Keratinocyte (primary cell): Measurements from ENCODE around the gene WDR91. TPM values are rescaled to one million over a fixed set of nuclear protein-coding genes. Genes with fewer than 3 reads are reported as not detected.

ENCODE experiments used
- DNase-seq: peaks from one replicate; pipeline ENCODE4 v3.0.0-alpha.2; 2011; ENCODE audit warnings: low read depth, missing footprints, low spot score
- FAIRE-seq: peaks from 2 replicates; lab custom pipeline; 2011; peaks lifted over from hg19 to GRCh38; lab: Jason Lieb, UNC
- H2AFZ ChIP-seq: 2 replicates; pipeline ENCODE4 v1.6.0; 2012; ENCODE audit warnings: low read length, control low read depth, inconsistent platforms; ENCODE audit not compliant: control insufficient read depth
- H3K27ac ChIP-seq: 2 replicates; pipeline ENCODE4 v1.5.1; 2011; ENCODE audit warnings: low read length; ENCODE audit not compliant: control insufficient read depth, insufficient read depth
- H3K27me3 ChIP-seq: 3 replicates; pipeline ENCODE4 v1.6.0; 2011; ENCODE audit warnings: low read length; ENCODE audit not compliant: control insufficient read depth, insufficient read depth; ENCODE audit errors: extremely low read depth
- H3K36me3 ChIP-seq, 2 experiments: 2 replicates in 1 of 2; 3 replicates in 1 of 2; pipeline ENCODE4 v1.5.1; 2011; ENCODE audit warnings: low read length in 2 of 2, mild to moderate bottlenecking in 1 of 2; ENCODE audit not compliant: control insufficient read depth in 2 of 2, insufficient read depth in 2 of 2; ENCODE audit errors: extremely low read depth in 1 of 2
- H3K4me1 ChIP-seq: 3 replicates; pipeline ENCODE4 v1.5.1; 2011; ENCODE audit warnings: low read length; ENCODE audit not compliant: control insufficient read depth, insufficient read depth; ENCODE audit errors: extremely low read depth
- H3K4me2 ChIP-seq: 3 replicates; pipeline ENCODE4 v1.6.0; 2011; ENCODE audit warnings: low read depth, low read length; ENCODE audit not compliant: control insufficient read depth, insufficient read depth; ENCODE audit errors: extremely low read depth
- H3K4me3 ChIP-seq, 3 experiments: fragments of 200-600 bp in 1 of 3; sonication (generic) in 1 of 3; 2 replicates in 2 of 3; 3 replicates in 1 of 3; pipeline ENCODE4 v1.5.1; 2011 to 2016; ENCODE audit warnings: low read length in 3 of 3, mild to moderate bottlenecking in 3 of 3, control low read depth in 2 of 3, inconsistent platforms in 1 of 3, low read depth in 1 of 3, mixed read lengths in 1 of 3, mixed run types in 1 of 3, moderate library complexity in 1 of 3; ENCODE audit not compliant: control insufficient read depth in 2 of 3, insufficient read depth in 2 of 3; ENCODE audit errors: extremely low read depth in 1 of 3
- H3K79me2 ChIP-seq: 2 replicates; pipeline ENCODE4 v1.6.0; 2012; ENCODE audit warnings: low read length; ENCODE audit not compliant: control insufficient read depth, insufficient read depth
- H3K9ac ChIP-seq: 3 replicates; pipeline ENCODE4 v1.6.0; 2011; ENCODE audit warnings: low read length; ENCODE audit not compliant: control insufficient read depth, insufficient read depth; ENCODE audit errors: extremely low read depth
- H3K9me1 ChIP-seq: 3 replicates; pipeline ENCODE4 v1.6.0; 2011; ENCODE audit warnings: low read length; ENCODE audit not compliant: control insufficient read depth, insufficient read depth; ENCODE audit errors: extremely low read depth
- H3K9me3 ChIP-seq: 2 replicates; pipeline ENCODE4 v1.5.1; 2012; ENCODE audit warnings: low read depth, low read length; ENCODE audit not compliant: control insufficient read depth
- H4K20me1 ChIP-seq: 3 replicates; pipeline ENCODE4 v1.6.0; 2011; ENCODE audit warnings: low read length; ENCODE audit not compliant: control insufficient read depth, insufficient read depth; ENCODE audit errors: extremely low read depth
- EZH2 ChIP-seq: IDR thresholded peaks from one replicate; pipeline ENCODE4 v1.6.1; 2012; ENCODE audit warnings: inconsistent platforms, mild to moderate bottlenecking, low read length, moderate library complexity
- dilution Hi-C: fragments of 300-500 bp; cut with MboI; formaldehyde crosslinking; loops from one replicate; pipeline ENCODE4 v1.7.0; 2020; ENCODE audit warnings: low sequenced_read_pairs; ENCODE audit not compliant: extremely low pct_ligation_motif_present
- polyA plus RNA-seq, 5 experiments: library from polyadenylated mRNA; depleted of rRNA in 3 of 5; stranded (reverse) in 3 of 5; stranded (forward) in 1 of 5; unstranded in 1 of 5; fragments of >200 nt; gene quantifications; 1 replicate in 1 of 5; 2 replicates in 3 of 5; 3 replicates in 1 of 5; pipeline versions ENCODE4 v1.2.1 to v1.2.3, GENCODE V29; 2011 to 2012; ENCODE audit warnings: missing spikeins in 2 of 5, low read depth in 1 of 5, low replicate concordance in 1 of 5
- TF ChIP-seq, protein P1 (sequence below), 3 experiments: IDR thresholded peaks in 1 of 3; conservative IDR thresholded peaks in 1 of 3; optimal IDR thresholded peaks in 1 of 3; 2 replicates in 2 of 3; 3 replicates in 1 of 3; pipeline versions ENCODE3 to v1.5.1; 2011; ENCODE audit warnings: low read length in 3 of 3, mild to moderate bottlenecking in 3 of 3, moderate library complexity in 2 of 3, control low read depth in 1 of 3, inconsistent platforms in 1 of 3; ENCODE audit not compliant: insufficient read depth in 2 of 3; ENCODE audit errors: extremely low read depth in 1 of 3

WDR91 gene
- polyA plus RNA-seq, 1 donor (not counting 4 experiments of a cell fraction or from before 2014, with no cell fraction given): 22.5 TPM

DNA sequence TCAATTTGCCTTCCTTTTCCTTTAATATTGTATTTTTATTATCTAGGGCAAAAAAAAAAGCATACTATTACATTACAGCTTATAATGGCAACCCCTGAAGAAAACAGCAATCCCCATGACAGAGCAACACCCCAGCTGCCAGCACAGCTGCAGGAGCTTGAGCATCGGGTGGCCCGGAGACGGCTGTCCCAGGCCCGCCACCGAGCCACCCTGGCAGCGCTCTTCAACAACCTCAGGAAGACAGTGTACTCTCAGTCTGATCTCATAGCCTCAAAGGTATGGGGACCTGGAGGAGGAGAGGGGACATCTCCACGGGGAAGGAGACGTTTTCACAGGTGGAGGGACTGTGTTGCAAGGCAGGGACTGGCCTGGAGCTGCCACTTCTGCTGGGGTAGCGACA, 29.1 kb upstream of the WDR91 start:
- no peak overlapping the region for H2AFZ ChIP-seq

DNA sequence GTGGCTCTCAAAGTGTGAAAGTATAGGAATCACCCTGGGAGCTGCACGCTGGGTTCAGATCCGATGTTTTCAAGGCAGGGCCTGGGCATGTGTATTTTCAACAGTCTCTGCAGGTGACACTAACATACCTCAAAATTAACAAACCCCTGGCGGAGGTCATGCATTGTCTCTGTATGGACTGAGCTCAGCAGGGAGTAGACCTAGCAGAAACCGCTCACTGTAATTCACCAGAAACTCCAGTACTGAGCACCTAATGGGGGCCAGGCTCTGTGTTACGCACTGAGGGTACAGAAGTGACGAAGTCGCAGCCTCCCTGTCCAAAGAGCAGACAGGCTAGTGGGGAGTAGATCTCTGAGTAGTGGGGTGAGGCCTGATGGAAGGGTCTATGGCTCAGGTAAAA, 27.9 kb upstream of the WDR91 start:
- Histone ChIP-seq H3K4me2 (no peak overlapping the region), H3K4me1 (no peaks in the 10 kb centered on the region), H3K9ac (no peak overlapping the region), H3K9me1 (no peaks in the 10 kb centered on the region), H2AFZ (no peak overlapping the region), H3K27me3 (peaks cover 5% of the 10 kb centered on the region), H3K79me2 (no peaks in the 10 kb centered on the region), H3K27ac (no peak overlapping the region), H3K4me3 (no peak overlapping the region), H3K36me3 (no peaks in the 10 kb centered on the region), H4K20me1 (no peaks in the 10 kb centered on the region), H3K9me3 (no peaks in the 10 kb centered on the region)
- dilution Hi-C loops: no loop called here
- FAIRE-seq (no peak), DNase-seq (no peak)
- TF ChIP-seq, protein P1, sequence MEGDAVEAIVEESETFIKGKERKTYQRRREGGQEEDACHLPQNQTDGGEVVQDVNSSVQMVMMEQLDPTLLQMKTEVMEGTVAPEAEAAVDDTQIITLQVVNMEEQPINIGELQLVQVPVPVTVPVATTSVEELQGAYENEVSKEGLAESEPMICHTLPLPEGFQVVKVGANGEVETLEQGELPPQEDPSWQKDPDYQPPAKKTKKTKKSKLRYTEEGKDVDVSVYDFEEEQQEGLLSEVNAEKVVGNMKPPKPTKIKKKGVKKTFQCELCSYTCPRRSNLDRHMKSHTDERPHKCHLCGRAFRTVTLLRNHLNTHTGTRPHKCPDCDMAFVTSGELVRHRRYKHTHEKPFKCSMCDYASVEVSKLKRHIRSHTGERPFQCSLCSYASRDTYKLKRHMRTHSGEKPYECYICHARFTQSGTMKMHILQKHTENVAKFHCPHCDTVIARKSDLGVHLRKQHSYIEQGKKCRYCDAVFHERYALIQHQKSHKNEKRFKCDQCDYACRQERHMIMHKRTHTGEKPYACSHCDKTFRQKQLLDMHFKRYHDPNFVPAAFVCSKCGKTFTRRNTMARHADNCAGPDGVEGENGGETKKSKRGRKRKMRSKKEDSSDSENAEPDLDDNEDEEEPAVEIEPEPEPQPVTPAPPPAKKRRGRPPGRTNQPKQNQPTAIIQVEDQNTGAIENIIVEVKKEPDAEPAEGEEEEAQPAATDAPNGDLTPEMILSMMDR (optimal IDR thresholded peaks at IDR 0.05 in 1 of 3, IDR thresholded peaks at IDR 0.05 in 1 of 3, conservative IDR thresholded peaks at IDR 0.05 in 1 of 3; ENCODE audit: extremely low read depth in 1 of 3, insufficient read depth in 2 of 3, low read length in 3 of 3): no peak
- no peak for TF ChIP-seq EZH2

More for the DNA sequence above, 29.1 kb upstream of the WDR91 start:
- no peaks in the 10 kb centered on the region for H3K79me2 ChIP-seq
- FAIRE-seq (no peak), DNase-seq (no peak)
- peaks cover 5% of the 10 kb centered on the region for H3K27me3 ChIP-seq
- H3K4me3 ChIP-seq: no peak overlapping the region
- no peaks in the 10 kb centered on the region for H3K9me1 ChIP-seq
- H4K20me1 ChIP-seq: no peaks in the 10 kb centered on the region
- no peaks in the 10 kb centered on the region for H3K9me3 ChIP-seq
- no peak overlapping the region for H3K9ac ChIP-seq
- dilution Hi-C loops: no loop called here
- TF ChIP-seq, protein P1 (optimal IDR thresholded peaks at IDR 0.05 in 1 of 3, IDR thresholded peaks at IDR 0.05 in 1 of 3, conservative IDR thresholded peaks at IDR 0.05 in 1 of 3; ENCODE audit: extremely low read depth in 1 of 3, insufficient read depth in 2 of 3, low read length in 3 of 3): no peak
- TF ChIP-seq EZH2: no peak
- no peak overlapping the region for H3K27ac ChIP-seq
- H3K4me2 ChIP-seq: no peak overlapping the region
- H3K36me3 ChIP-seq: no peaks in the 10 kb centered on the region
- H3K4me1 ChIP-seq: no peaks in the 10 kb centered on the region
